GM21526 (cell line): Measurements from ENCODE around the gene ALDH1A1.

ENCODE experiments used
- ATAC-seq: cut with Tn5 transposase; IDR thresholded peaks from one replicate; pipeline ENCODE4 v1.9.1; 2021; ENCODE audit warnings: moderate library complexity; ENCODE audit not compliant: unreplicated experiment, low FRiP score

Gene ALDH1A1

GRCh38 chr9:72952914-72953313, at the start of gene ALDH1A1:
Gene ALDH1A1 (minus strand): TSS chr9:72953053. CDS start chr9:72953000, 53 bp downstream.
- ATAC-seq: no peak

- no peak for ATAC-seq
Measured at GRCh38 chr9:73001860-73002259, 49.0 kb upstream of the ALDH1A1 start.

- no peak for ATAC-seq
Measured at GRCh38 chr9:72998363-72998762, 45.5 kb upstream of the ALDH1A1 start.

- ATAC-seq: no peak
Measured at GRCh38 chr9:72997387-72997995, 44.6 kb upstream of the ALDH1A1 start.

- no peak for ATAC-seq
Measured at GRCh38 chr9:72996684-72997314, 43.9 kb upstream of the ALDH1A1 start.

- no peak for ATAC-seq
Measured at GRCh38 chr9:72996114-72996513, 43.3 kb upstream of the ALDH1A1 start.

DNA sequence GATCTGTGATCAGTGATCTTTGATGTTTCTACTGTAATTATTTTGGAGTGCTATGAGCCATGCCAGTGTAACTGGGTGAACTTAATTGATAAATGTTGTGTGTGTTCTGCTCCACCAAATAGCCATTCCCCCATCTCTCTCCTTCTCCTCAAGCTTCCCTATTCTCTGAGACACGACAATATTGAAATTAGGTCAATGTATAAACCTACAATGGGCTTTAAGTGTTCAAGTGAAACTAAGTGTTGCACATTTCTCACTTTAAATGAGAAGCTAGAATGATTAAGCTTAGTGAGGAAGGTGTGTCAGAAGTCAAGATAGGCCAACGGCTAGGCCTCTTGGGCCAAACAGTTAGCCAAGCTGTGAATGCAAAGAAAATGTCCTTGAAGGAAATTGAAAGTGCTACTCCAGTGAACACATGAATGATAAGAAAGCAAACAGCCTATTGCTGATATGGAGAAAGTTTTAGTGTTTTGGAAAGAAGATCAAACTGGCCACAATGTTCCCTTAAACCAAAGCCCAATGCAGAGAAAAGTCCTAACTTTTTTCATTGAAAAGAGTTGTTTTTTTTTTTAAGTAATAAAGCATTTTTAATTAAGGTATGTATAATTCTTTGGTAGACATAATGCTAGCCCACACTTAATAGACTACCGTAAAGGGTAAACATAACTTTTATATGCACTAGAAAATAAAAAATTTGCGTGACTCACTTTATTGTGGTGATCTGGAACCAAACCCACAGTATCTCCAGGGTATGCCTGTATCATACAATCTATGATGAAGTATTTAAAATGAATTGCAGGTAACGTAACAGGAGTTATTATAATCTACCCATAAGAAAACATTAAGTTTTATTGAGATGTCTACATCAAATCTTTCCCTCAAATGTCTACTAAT, 42.5 kb upstream of the ALDH1A1 start:
- ATAC-seq: no peak

- no peak for ATAC-seq
Measured at GRCh38 chr9:72991772-72992171, 38.9 kb upstream of the ALDH1A1 start.

- no peak for ATAC-seq
Measured at GRCh38 chr9:72990397-72991182, 37.7 kb upstream of the ALDH1A1 start.

GRCh38 chr9:72986522-72987116, 33.8 kb upstream of the ALDH1A1 start:
- ATAC-seq: no peak

- no peak for ATAC-seq
Measured at GRCh38 chr9:72985746-72986145, 32.9 kb upstream of the ALDH1A1 start.

DNA sequence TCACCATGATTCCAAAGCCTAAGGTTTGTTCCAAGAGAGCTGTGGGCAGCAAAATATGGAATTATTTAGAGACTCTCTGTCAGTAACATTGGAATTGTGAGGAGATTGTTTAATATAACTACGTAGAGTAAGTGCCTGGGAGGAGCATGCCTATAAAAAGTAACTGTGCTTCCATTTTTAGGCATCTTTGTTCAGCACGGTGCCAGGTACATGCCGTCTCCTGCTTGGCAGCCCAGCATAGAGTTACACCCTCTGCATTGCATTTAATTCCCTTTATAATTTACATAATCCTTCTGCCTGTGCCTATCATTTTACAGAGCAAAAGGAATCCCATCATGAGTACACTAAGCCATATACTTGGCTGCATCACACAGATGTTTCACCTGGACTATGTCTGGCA, 32.1 kb upstream of the ALDH1A1 start:
- no peak for ATAC-seq

DNA sequence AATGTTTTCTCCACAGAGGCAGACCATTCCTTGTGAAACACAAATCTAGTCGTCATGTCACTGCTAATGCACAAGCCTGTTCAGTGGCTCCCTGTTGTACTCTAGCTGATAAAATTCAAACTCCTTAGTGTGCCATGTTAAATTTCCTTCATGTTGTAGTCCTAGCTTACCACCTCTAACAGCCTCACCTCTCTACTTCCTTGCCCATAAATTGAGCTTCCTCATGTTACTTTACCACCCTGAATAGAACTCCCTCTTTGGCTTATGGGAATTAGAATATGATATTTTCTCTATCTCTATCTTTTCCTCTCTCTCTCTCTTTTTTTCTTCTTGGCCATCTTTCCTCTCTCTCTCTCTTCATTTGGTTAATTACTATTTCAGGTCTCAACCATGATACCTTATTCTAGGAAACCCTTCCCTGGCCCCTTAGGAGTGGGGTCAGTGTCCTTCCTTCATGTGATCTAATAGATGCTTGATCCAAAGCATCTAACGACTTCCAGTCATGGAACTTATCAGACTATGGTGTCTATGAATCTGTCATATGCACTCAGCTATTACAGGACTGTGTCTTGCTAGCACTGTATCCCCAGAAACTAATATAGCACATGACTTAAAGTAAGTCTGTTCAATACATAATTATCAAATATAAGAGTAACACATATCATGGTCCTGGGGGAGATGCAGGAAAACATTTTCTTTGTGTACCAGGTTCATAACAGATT, 31.5 kb upstream of the ALDH1A1 start:
- ATAC-seq: no peak

DNA sequence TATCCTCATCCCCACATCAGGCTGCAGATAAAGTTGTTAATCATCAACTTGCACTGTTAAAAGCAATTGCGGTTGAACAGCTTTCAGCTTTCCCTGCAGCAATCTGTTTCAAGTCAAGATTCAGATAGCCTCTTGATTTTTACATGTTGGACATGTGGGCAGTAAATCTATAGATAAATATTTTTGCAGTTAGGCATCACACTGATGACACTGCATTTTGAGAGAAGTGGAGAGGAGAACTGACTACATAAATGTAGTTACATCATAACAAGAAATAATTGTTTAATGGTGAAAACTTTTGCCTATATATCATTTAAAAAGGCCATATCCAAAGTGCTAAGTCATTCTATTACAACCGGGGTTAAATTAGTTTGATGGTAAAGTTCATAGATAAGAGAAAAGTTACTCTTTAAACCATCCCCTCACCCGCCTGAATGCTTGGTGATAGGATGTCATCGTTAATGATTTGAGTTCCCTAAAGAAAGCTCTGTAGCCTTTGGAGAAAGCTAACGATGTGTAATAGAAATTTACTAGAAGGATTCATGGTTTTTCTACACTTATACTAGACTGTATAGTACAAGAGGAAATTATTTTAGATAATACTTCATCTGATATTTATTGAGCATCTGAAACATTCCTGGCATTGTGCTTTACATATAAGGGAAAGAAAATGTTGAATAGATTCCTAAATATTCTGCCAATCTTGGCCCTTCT, 30.8 kb upstream of the ALDH1A1 start:
- no peak for ATAC-seq

- ATAC-seq: no peak
Measured at GRCh38 chr9:72983056-72983455, 30.2 kb upstream of the ALDH1A1 start.

DNA sequence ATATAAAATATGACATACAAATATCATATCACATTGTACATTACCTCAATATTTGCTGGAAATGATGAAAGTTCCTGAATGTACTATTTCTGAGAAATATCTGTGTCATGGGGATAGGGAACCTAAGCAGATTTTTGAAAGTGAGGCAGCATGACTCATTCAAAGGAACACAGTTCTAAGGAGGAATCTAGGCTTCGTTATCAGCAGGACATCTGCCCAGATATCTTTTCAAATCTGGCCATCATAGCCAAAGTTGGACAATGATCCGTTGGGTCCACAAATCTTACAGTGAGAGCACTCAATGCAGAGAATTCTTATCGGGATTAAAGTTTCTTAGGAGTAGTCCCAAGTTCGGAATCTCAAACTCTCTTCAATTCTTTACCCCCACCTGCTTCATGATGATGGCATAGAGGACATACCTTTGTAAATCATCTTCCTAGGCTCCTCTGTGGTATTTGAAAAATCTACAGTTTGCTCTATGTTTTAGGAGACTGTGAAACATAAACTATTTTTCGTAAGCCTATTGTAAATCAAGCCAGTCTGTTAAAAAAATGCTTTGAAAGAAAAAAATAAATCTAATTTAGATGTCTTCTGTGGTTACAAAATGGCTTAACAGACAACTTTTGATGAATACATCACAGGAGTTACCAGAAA, 29.4 kb upstream of the ALDH1A1 start:
- no peak for ATAC-seq

DNA sequence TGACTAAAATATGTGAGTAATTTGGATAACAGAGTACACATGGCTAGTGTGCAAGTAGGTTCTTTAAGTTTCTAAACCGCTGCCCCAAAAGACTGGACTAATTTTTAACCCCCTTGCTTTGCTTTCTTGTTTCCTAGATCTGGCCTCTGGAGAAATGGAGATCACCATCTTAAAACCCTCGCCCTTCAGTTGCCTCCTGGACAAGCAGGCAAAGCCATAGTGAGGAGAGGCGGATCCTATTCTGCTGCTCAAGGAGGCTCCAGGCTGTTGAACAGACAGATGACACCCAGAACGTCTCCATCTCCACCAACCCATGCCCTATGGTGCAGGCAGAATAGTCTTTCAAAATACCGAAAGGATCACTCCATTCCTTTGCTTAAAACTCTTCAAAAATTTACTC, 28.6 kb upstream of the ALDH1A1 start:
- ATAC-seq: no peak

DNA sequence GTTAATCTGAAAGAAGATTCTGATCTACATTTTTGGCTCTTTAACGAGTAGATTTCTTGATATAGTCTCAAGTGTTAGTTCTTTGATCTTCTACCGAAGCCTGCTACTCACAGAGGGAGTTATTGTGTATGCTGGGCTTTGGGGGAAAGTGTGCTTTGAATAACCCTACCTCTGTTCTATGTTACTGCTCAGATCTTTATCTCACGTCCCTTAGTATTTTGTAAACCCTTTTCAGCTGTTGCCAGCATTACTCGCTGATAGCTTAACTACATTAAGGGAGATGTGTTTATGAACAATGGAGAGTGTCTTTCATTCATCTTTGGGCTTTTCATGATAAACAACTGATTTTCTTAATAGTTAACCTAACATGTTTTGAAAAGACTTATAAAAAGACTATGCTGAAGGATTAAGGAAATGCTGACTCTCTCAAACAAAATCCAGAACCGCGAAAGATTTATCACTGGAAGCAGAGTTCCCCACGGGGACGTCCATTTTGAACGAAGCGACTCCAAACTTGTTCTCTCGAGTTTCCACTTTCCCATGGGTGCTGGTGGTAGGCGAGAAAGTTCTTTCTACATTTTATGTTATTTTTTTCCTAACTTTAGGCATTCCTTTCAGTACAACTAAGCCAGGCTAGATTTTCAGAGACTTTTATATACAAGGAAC, 27.9 kb upstream of the ALDH1A1 start:
- ATAC-seq: no peak
